Effector memory CD8-positive, alpha-beta T cell (primary cell): Measurements from ENCODE around the gene ROR1.

Source experiments
- ATAC-seq: fragments of 150-1000 bp; cut with Tn5 transposase; replicated peaks from 2 replicates; pipeline ENCODE4 v1.10.0; 2021; ENCODE audit warnings: mild to moderate bottlenecking, moderate library complexity
- DNase-seq, 3 experiments: peaks; one replicate each; pipeline ENCODE4 v3.0.0; 2021
- H3K27ac Mint-ChIP-seq, 2 donors: one replicate each; pipeline ENCODE4 v1.8.0; 2022; ENCODE audit warnings: mild to moderate bottlenecking in 2 of 2, mixed read lengths in 2 of 2, moderate library complexity in 2 of 2
- H3K27me3 Mint-ChIP-seq, 2 donors: one replicate each; pipeline ENCODE4 v1.8.0; 2022; ENCODE audit warnings: mixed read lengths in 2 of 2
- H3K36me3 Mint-ChIP-seq: one replicate; pipeline ENCODE4 v1.8.0; 2022; ENCODE audit warnings: mild to moderate bottlenecking, moderate library complexity, mixed read lengths; ENCODE audit not compliant: insufficient read depth
- H3K4me1 Mint-ChIP-seq, 2 donors: one replicate each; pipeline ENCODE4 v1.8.0; 2022; ENCODE audit warnings: low read depth in 2 of 2, mixed read lengths in 2 of 2
- H3K4me3 Mint-ChIP-seq, 2 donors: one replicate each; pipeline ENCODE4 v1.8.0; 2022; ENCODE audit warnings: mild to moderate bottlenecking in 2 of 2, mixed read lengths in 2 of 2, moderate library complexity in 2 of 2
- H3K9me3 Mint-ChIP-seq, 2 donors: one replicate each; pipeline ENCODE4 v1.8.0; 2022; ENCODE audit warnings: mixed read lengths in 2 of 2

The ROR1 gene

DNA sequence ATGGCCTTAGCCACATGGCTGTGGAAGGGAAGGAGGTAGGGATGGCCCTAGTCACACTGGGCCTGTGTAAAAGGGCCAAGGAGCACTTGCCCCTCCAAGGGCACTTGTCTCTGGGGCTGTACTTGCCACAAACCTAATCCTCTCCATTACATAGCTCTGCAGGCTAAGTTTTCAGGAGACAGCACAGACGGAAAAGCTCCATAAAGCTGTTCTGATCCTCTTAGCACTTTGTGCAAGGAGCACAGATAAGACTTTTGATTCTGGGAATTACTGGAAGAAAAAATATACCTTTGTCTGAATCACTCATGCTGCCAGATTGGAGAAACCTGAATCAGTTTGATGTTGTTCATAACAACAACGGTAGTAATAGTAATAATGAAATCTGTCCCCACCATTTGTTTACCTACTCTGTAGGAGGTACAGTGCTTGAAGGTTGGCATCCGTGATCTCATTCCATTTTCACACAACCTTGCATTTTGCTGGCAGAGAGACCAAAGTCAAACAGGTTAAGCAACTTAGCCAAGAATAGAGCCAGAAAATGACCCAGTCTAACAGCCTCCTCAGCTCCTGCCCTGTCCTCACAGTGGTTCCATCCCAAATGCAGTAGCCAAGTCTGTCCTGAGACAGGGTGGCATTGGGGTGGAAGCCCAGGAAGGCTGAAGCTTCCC lies 207.1 kb downstream of the ROR1 start:
- no peak for ATAC-seq
- Mint-ChIP-seq H3K27me3 (peaks cover 15 to 18% of the 10 kb centered on the region in 2 donors), H3K4me1 (no peaks in the 10 kb centered on the region), H3K4me3 (no peak overlapping the region), H3K36me3 (no peaks in the 10 kb centered on the region), H3K9me3 (no peaks in the 10 kb centered on the region), H3K27ac (no peak overlapping the region)
- no peak for DNase-seq

DNA sequence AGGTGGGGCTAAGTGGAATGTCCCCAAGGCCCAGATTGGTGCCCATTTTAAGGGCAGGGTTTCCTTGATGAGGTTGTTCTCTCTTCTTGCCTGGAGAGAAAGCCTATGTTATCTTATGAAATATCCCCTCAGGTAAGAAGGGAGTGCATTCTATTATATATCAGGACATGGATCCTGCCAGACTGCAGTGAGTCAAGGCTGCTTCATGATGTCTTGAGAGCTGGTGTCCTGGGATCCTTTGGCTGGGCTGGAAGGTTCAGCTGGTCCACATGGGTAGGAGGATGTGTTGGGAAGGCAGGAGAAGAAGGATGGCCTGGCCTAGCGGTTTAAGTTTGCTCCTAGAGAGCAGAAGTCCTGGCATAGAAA lies 207.6 kb downstream of the ROR1 start:
- DNase-seq = no peak
- Mint-ChIP-seq H3K27ac (no peak overlapping the region), H3K9me3 (no peaks in the 10 kb centered on the region), H3K4me3 (no peak overlapping the region), H3K27me3 (peaks cover 15 to 17% of the 10 kb centered on the region in 2 donors), H3K4me1 (no peaks in the 10 kb centered on the region), H3K36me3 (no peaks in the 10 kb centered on the region)
- ATAC-seq = no peak

DNA sequence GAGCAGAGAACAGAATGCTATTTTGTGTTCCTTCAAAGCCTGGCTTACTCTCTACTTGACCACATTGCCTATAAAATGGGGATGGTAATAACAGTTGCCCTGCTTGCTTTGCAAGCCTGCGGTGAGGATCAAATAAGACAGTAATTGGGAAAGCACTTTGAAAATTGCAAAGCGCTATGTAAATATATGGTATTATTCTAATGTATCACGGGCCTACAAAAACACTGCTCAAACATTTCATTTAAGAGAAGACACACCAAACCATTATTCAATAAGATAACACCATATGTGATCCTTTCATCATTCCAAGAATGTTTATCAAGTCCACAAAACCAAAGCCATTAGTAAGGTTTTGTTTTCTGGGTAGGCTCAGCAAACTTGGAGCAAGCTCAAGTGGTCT lies 208.4 kb downstream of the ROR1 start:
- DNase-seq (no peak), ATAC-seq (no peak)
- Mint-ChIP-seq H3K4me1 (no peaks in the 10 kb centered on the region), H3K27ac (no peak overlapping the region), H3K27me3 (peaks cover 11 to 15% of the 10 kb centered on the region in 2 donors), H3K4me3 (no peak overlapping the region), H3K9me3 (no peaks in the 10 kb centered on the region), H3K36me3 (no peaks in the 10 kb centered on the region)

DNA sequence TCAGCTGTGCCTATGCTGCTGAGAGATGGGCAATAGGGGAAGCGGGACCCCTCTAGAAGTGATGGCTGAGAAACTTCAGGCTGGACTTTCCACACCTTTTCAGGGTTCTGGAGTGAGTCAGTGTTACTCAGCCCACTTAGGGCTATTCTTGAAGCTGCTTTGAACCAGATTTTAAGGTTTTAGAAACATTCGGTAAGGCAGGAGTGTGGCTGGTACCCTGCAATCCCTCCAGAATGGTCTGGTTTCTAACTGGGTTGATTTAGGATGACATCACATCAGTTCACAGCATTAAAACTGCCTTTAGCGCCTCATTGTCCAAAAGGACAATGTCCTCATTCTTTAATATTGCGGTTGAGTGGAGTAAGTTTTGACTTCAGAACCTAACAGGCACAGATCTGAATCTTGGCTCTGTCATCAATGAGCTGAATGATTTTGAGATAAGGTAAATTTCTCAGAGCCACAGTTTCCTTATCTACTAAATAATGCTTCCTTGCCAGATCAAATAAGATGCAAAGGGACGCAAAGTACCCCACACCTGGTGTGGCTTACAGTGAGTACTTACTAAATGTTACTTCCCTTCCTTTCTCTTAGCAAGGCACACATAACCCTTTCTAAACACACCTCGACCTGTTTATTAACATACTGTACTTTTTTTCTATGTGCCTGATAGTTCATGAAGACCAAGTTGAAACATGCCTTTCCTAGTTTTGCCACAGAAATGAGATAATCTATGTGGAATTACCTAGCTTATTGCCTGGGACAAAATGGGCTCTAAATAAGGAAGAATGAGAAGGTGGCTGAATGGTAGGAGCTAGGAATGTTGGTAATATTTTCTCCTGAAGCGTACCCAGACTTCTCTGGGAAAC lies 209.8 kb downstream of the ROR1 start:
- Mint-ChIP-seq H3K4me3 (no peak overlapping the region), H3K27me3 (peaks cover 11 to 15% of the 10 kb centered on the region in 2 donors), H3K4me1 (no peaks in the 10 kb centered on the region), H3K36me3 (no peaks in the 10 kb centered on the region), H3K27ac (no peak overlapping the region), H3K9me3 (no peaks in the 10 kb centered on the region)
- ATAC-seq (no peak), DNase-seq (no peak)

DNA sequence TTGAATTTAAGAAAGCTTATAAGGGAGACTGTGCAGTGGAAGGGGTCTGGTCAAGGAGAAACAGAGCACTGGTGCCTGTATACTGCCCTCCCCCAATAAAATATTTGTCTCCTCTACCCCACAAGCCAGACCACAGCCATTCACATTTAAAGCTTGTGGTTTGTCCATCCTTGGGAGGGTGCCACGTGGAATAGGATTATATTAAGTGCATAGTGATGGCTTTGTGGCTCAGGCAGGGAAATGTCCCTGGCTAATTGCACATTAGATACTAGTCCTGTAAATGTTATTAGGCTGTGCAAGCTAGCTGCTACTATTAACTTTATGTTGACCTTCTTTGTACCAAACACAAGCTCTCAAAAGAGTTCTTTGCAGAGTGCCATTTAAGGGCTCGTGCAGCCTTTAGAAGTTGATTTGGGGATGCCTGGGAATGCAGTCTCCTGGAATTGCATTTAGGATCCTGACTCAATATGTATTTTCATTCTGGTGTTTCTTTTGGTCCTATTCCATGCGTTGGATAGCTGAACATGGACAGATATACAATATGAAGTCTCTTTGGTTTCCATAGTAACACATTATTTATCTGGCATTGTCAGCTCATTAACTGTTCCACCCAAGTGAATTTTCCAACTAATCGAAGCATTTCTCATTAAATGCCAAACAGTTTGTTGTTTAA lies 210.6 kb downstream of the ROR1 start:
- H3K27ac Mint-ChIP-seq = no peak overlapping the region
- ATAC-seq (no peak), DNase-seq (no peak)
- H3K27me3 Mint-ChIP-seq = peaks cover 4 to 8% of the 10 kb centered on the region in 2 donors
- no peak overlapping the region for H3K4me3 Mint-ChIP-seq
- no peaks in the 10 kb centered on the region for H3K4me1 Mint-ChIP-seq
- H3K36me3 Mint-ChIP-seq = no peaks in the 10 kb centered on the region
- no peaks in the 10 kb centered on the region for H3K9me3 Mint-ChIP-seq

DNA sequence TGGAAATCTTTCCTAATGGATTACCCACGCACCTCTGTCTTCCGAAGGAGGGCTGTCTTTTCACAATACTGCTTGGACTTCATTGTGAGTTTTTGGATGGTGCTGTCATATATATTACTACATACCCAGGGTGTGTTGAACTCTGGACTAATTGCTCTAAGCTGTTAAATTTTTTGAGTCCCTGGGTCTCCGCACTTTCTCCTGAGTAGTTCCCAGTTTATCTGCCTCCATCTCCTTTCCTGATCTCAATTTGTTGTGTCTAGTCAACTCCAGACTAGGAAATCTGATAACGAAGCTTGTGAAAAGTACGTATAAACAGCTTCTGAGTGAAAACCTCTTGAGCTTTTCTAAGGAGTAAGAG lies 211.1 kb downstream of the ROR1 start:
- no peak overlapping the region for H3K4me3 Mint-ChIP-seq
- no peaks in the 10 kb centered on the region for H3K36me3 Mint-ChIP-seq
- no peaks in the 10 kb centered on the region for H3K9me3 Mint-ChIP-seq
- H3K27me3 Mint-ChIP-seq = peaks cover 0 to 6% of the 10 kb centered on the region in 2 donors
- no peak overlapping the region for H3K27ac Mint-ChIP-seq
- DNase-seq (no peak), ATAC-seq (no peak)
- H3K4me1 Mint-ChIP-seq = no peaks in the 10 kb centered on the region

DNA sequence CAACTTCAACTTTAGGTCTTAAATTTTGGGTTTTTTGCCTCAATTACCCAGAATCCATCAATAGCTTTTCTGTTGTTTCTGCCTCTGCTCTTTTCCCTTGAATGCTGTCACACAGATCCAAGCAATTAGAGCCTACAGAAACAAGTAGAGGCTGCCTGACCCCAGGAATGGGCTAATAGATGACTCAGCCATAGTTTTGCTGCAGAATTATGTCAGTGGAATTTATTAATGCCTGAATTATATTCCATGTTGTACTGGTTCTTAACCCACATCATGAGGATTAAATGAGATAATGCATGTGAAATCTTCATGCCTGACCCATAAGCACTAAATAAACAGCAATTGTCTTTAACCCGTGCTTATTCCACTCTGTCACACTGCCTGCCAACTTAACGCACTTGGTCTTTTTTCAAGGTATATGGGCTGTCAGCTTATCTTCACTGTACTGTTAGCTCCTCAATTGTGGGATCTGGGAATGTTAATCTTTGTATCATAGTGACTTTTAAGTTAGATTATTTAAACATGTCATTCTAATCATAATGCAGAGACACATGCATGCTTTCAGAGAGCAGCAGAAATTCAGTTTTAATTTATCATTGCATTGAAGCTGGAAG lies 213.3 kb downstream of the ROR1 start:
- Mint-ChIP-seq H3K36me3 (no peaks in the 10 kb centered on the region), H3K27ac (no peak overlapping the region), H3K9me3 (no peaks in the 10 kb centered on the region), H3K27me3 (no peaks in the 10 kb centered on the region), H3K4me1 (no peaks in the 10 kb centered on the region), H3K4me3 (no peak overlapping the region)
- no peak for ATAC-seq
- DNase-seq = no peak

DNA sequence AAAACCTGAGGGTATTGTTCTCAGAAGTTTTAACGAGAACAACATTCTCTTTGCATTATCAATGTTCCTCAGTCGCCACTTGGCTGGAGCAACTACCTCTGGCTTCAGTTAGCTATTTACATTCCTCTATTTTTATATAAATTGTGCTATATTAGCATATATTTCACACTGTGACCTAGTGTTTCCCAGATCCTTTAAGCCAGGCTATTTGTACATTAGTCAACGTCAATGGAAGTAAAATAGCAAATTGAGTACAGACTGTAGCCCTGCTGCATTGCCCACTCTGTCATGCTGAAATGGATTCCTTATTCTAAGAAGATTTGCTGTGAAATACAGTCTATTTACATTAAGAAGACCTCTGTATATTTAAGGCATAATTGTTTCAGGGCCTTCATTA lies 213.8 kb downstream of the ROR1 start:
- H3K27me3 Mint-ChIP-seq = peaks cover 0 to 3% of the 10 kb centered on the region in 2 donors
- H3K4me3 Mint-ChIP-seq = no peak overlapping the region
- DNase-seq = no peak
- ATAC-seq = no peak
- H3K27ac Mint-ChIP-seq = no peak overlapping the region
- no peaks in the 10 kb centered on the region for H3K36me3 Mint-ChIP-seq
- H3K9me3 Mint-ChIP-seq = no peaks in the 10 kb centered on the region
- H3K4me1 Mint-ChIP-seq = no peaks in the 10 kb centered on the region

DNA sequence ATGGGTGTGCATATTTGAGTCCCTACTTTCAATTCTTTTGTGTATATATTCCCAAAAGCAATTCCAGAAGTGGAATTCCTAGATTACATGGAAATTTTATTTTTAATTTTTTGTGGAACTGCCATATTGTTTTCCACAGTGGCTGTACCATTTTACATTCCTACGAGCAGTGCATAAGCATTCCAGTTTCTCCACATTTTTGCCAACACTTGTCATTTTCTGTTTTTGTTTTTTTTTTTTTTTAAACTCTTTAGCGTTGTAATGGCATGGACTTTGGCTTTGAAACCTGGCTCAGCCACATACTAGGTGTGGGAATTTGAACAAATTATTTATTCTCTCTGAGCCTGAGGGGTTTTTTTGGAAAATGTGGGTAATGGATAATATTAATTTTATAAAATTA lies 215.1 kb downstream of the ROR1 start:
- Mint-ChIP-seq H3K36me3 (no peaks in the 10 kb centered on the region), H3K4me1 (no peaks in the 10 kb centered on the region), H3K9me3 (no peaks in the 10 kb centered on the region), H3K27ac (no peak overlapping the region), H3K27me3 (peaks cover 0 to 7% of the 10 kb centered on the region in 2 donors), H3K4me3 (no peak overlapping the region)
- no peak for ATAC-seq
- DNase-seq = no peak

DNA sequence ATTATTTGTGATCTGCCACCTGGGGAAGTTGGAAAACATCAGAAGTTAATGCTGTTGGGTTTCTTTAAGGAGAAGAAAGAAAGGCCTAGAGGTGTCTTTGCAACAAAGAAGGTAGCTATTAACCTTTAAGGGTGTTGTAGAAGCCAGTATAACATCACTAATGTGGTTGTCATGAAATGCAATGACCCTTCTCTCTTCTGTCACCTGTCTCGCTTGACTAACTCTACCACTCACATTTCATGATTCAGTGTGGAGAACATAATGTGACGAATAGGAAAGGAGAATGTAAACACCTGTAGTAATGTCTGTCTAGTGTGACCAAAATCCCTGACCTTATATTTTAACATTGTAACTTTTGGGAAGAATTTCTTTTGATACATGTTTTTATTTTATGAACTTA lies 217.9 kb downstream of the ROR1 start:
- H3K27me3 Mint-ChIP-seq = peaks cover 0 to 7% of the 10 kb centered on the region in 2 donors
- no peaks in the 10 kb centered on the region for H3K4me1 Mint-ChIP-seq
- H3K36me3 Mint-ChIP-seq = no peaks in the 10 kb centered on the region
- DNase-seq = no peak
- no peak overlapping the region for H3K27ac Mint-ChIP-seq
- no peaks in the 10 kb centered on the region for H3K9me3 Mint-ChIP-seq
- H3K4me3 Mint-ChIP-seq = no peak overlapping the region
- no peak for ATAC-seq

DNA sequence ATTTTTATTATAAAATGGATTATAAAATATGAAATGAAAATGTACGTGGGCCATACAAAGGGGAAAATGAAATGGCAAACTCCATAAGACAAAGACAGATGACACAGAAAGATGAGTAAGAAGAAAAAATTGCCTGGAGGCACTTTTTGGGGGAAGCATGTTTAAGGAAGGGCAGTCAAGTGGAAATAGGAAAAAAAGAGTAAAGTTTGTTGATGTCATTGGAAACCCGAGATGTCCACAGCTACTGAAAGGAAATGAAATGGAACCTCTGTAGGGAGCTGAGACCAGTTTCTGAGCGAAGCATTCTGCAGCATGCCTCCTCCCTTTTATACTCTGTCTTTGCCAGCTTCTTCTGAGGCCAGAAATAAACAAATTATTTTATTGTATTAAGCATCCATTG lies 226.2 kb downstream of the ROR1 start:
- no peak overlapping the region for H3K27ac Mint-ChIP-seq
- DNase-seq (no peak), ATAC-seq (no peak)
- H3K4me3 Mint-ChIP-seq = no peak overlapping the region
- peaks cover 0 to 6% of the 10 kb centered on the region in 2 donors for H3K27me3 Mint-ChIP-seq
- H3K4me1 Mint-ChIP-seq = no peaks in the 10 kb centered on the region
- no peaks in the 10 kb centered on the region for H3K36me3 Mint-ChIP-seq
- peaks cover 0 to 5% of the 10 kb centered on the region in 2 donors for H3K9me3 Mint-ChIP-seq

DNA sequence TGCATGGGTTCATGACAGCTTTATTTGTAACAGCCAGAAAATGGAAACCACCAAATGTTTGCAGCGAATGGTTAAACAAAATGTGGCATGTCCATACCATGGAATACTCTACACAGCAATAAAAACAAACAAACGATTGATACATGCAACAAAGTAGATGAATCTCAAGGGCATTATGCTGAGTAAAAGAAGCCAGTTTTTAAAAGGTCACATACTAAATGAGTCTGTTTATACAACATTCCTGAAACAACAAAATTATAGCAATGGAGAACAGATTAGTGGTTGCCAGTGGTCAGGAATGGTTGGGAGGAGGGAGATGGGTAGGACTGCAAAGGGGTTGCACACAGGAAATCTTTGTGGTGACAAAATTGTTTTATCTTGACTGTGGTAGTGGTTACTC lies 227.2 kb downstream of the ROR1 start:
- Mint-ChIP-seq H3K27me3 (peaks cover 0 to 6% of the 10 kb centered on the region in 2 donors), H3K4me1 (no peaks in the 10 kb centered on the region), H3K9me3 (peaks cover 0 to 5% of the 10 kb centered on the region in 2 donors), H3K36me3 (no peaks in the 10 kb centered on the region), H3K4me3 (no peak overlapping the region), H3K27ac (no peak overlapping the region)
- no peak for DNase-seq
- ATAC-seq = no peak

DNA sequence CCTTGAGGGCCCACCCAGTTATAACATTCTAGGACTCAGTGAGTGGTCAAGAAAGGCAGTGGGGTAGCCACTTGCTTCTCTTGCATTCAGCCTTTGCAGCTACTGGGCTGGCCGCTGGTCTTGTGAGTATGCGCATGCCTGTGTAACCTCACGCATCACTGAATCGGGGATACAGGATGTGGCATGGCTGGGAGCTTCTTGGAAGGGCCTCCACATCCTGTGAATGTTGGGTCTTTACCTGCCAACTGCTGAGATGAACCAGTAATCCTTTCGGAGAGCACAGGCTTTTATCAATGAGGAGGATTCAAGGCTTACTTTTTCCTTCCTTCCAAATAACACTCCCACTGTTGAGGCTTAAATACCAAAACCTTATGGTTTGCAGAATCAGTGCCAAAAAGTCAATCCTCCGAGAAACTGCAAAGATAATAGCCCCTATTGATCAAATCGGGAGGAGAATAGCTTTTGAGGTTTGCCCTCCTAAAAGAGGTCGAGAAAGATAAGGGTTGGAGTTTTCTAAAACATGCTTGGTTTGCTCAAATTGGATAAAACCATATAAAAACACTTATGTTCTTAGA lies 230.7 kb downstream of the ROR1 start:
- Mint-ChIP-seq H3K4me3 (no peak overlapping the region), H3K4me1 (no peaks in the 10 kb centered on the region), H3K27me3 (peaks cover 6 to 8% of the 10 kb centered on the region in 2 donors), H3K9me3 (peaks cover 0 to 5% of the 10 kb centered on the region in 2 donors), H3K36me3 (no peaks in the 10 kb centered on the region), H3K27ac (no peak overlapping the region)
- no peak for DNase-seq
- no peak for ATAC-seq
